ENCODE measurements around the gene SLC24A4.
"Not testable (repeated sequence)": the region's sequence is repeated elsewhere in the genome, so short reads cannot be mapped to it uniquely, and the experiment has no call there.

Gene SLC24A4

GRCh38 chr14:92369097-92369496 lies 46.1 kb downstream of the SLC24A4 start:
- no peak for DNase-seq (ENCODE audit: low read depth)

- no peak for DNase-seq (ENCODE audit: low read depth)
Measured at GRCh38 chr14:92372230-92372629, 49.3 kb downstream of the SLC24A4 start.

GRCh38 chr14:92373336-92373735 lies 50.4 kb downstream of the SLC24A4 start:
- DNase-seq (ENCODE audit: low read depth), result no peak

GRCh38 chr14:92380131-92380530 lies 57.2 kb downstream of the SLC24A4 start:
- no peak for DNase-seq (ENCODE audit: low read depth)

- DNase-seq (ENCODE audit: low read depth), result no peak
Measured at GRCh38 chr14:92380582-92380981, 57.6 kb downstream of the SLC24A4 start.

GRCh38 chr14:92382677-92383076 lies 59.7 kb downstream of the SLC24A4 start:
- no peak for DNase-seq (ENCODE audit: low read depth)

- DNase-seq (ENCODE audit: low read depth), result no peak
Measured at GRCh38 chr14:92383805-92384204, 60.8 kb downstream of the SLC24A4 start.

- DNase-seq (ENCODE audit: low read depth), result no peak
Measured at GRCh38 chr14:92384461-92385133, 61.6 kb downstream of the SLC24A4 start.

GRCh38 chr14:92385561-92385960 lies 62.6 kb downstream of the SLC24A4 start:
- no peak for DNase-seq (ENCODE audit: low read depth)

- DNase-seq (ENCODE audit: low read depth), result no peak
Measured at GRCh38 chr14:92386165-92386564, 63.2 kb downstream of the SLC24A4 start.

GRCh38 chr14:92386637-92387036 lies 63.7 kb downstream of the SLC24A4 start:
- peak; percentile 27 for DNase-seq (ENCODE audit: low read depth)

GRCh38 chr14:92387578-92387977 lies 64.6 kb downstream of the SLC24A4 start:
- DNase-seq (ENCODE audit: low read depth), result no peak

- DNase-seq (ENCODE audit: low read depth), result no peak
Measured at GRCh38 chr14:92389598-92390158, 66.7 kb downstream of the SLC24A4 start.

- DNase-seq (ENCODE audit: low read depth), result no peak
Measured at GRCh38 chr14:92391726-92392125, 68.8 kb downstream of the SLC24A4 start.

- DNase-seq (ENCODE audit: low read depth), result no peak
Measured at GRCh38 chr14:92392711-92393110, 69.7 kb downstream of the SLC24A4 start.

GRCh38 chr14:92397150-92397952 lies 74.4 kb downstream of the SLC24A4 start:
- peak; percentile 8 for DNase-seq (ENCODE audit: low read depth)

- DNase-seq (ENCODE audit: low read depth), result no peak
Measured at GRCh38 chr14:92397953-92398564, 75.1 kb downstream of the SLC24A4 start.

GRCh38 chr14:92398888-92399636 lies 76.1 kb downstream of the SLC24A4 start:
- no peak for DNase-seq (ENCODE audit: low read depth)

- DNase-seq (ENCODE audit: low read depth), result peak; percentile 35
Measured at GRCh38 chr14:92400579-92401444, 77.8 kb downstream of the SLC24A4 start.

GRCh38 chr14:92401561-92401960 lies 78.6 kb downstream of the SLC24A4 start:
- DNase-seq (ENCODE audit: low read depth), result no peak

- not testable (repeated sequence) for DNase-seq (ENCODE audit: low read depth)
Measured at GRCh38 chr14:92402500-92402899, 79.5 kb downstream of the SLC24A4 start.
